H1 (cell line): ENCODE data around the gene GLT8D1. TPM values are rescaled to one million over a fixed set of nuclear protein-coding genes. Genes with fewer than 3 reads are reported as not detected.

Experiments used
- CTCF ChIA-PET: fragments of 300-600 bp; sonication (Branson Sonifier 250); formaldehyde crosslinking; loops from one replicate; lab custom pipeline; 2021; ENCODE audit not compliant: partially characterized antibody; lab: Charles Lee
- POLR2A ChIA-PET: fragments of 300-600 bp; sonication (Branson Sonifier 250); formaldehyde crosslinking; loops from one replicate; lab custom pipeline; 2021; ENCODE audit warnings: inconsistent platforms; ENCODE audit not compliant: partially characterized antibody; lab: Charles Lee
- DNase-seq, 2 experiments: peaks; one replicate each; pipeline versions ENCODE4 v3.0.0 to v3.0.0-alpha.2; 2010 to 2022; ENCODE audit warnings: low spot score in 2 of 2, low read depth in 1 of 2, mixed read lengths in 1 of 2
- FAIRE-seq: peaks from 2 replicates; lab custom pipeline; 2011; peaks lifted over from hg19 to GRCh38; lab: Jason Lieb, UNC
- H2AFZ ChIP-seq: 2 replicates; pipeline ENCODE4 v1.8.1; 2012; ENCODE audit warnings: low read length, inconsistent platforms
- H2AK5ac ChIP-seq: 2 replicates; pipeline ENCODE4 v1.6.1; 2013; ENCODE audit warnings: low read depth, low read length
- H2BK120ac ChIP-seq: replicated peaks from 2 replicates; pipeline ENCODE3; 2013; ENCODE audit warnings: low read depth, low read length, inconsistent platforms
- H2BK12ac ChIP-seq: 2 replicates; pipeline ENCODE4 v1.6.1; 2013; ENCODE audit warnings: low read depth, low read length
- H2BK15ac ChIP-seq: 2 replicates; pipeline ENCODE4 v1.6.1; 2013; ENCODE audit warnings: low read length
- H2BK20ac ChIP-seq: 2 replicates; pipeline ENCODE4 v1.6.1; 2013; ENCODE audit warnings: low read length
- H2BK5ac ChIP-seq: 2 replicates; pipeline ENCODE4 v1.6.1; 2013; ENCODE audit warnings: low read depth, low read length
- H3K14ac ChIP-seq: 2 replicates; pipeline ENCODE4 v1.6.1; 2013; ENCODE audit warnings: inconsistent platforms; ENCODE audit not compliant: insufficient read length
- H3K18ac ChIP-seq: 2 replicates; pipeline ENCODE4 v1.6.1; 2013; ENCODE audit warnings: low read length; ENCODE audit errors: extremely low read depth
- H3K23ac ChIP-seq: 2 replicates; pipeline ENCODE4 v1.6.1; 2013; ENCODE audit warnings: inconsistent platforms; ENCODE audit not compliant: insufficient read length
- H3K23me2 ChIP-seq: 2 replicates; pipeline ENCODE4 v1.6.1; 2013; ENCODE audit warnings: low read depth, low read length
- H3K27ac ChIP-seq: 2 replicates; pipeline ENCODE4 v1.6.1; 2011; ENCODE audit warnings: low read depth, low read length, inconsistent platforms
- H3K27me3 ChIP-seq, 4 experiments: replicated peaks in 1 of 4; 1 replicate in 1 of 4; 2 replicates in 3 of 4; pipeline versions ENCODE4 v1.6.1 to v1.8.1; 2011 to 2013; ENCODE audit warnings: low read length in 3 of 4, mild to moderate bottlenecking in 3 of 4, inconsistent platforms in 2 of 4, mixed read lengths in 2 of 4, moderate library complexity in 1 of 4; ENCODE audit not compliant: control insufficient read depth in 3 of 4, insufficient read depth in 3 of 4; ENCODE audit errors: extremely low read depth in 1 of 4
- H3K36me3 ChIP-seq, 4 experiments: 2 replicates each; pipeline versions ENCODE4 v1.6.1 to v1.8.1; 2011 to 2013; ENCODE audit warnings: mild to moderate bottlenecking in 4 of 4, low read length in 3 of 4, moderate library complexity in 2 of 4, control low read depth in 1 of 4, inconsistent platforms in 1 of 4; ENCODE audit not compliant: insufficient read depth in 4 of 4, control insufficient read depth in 2 of 4
- H3K4ac ChIP-seq: replicated peaks from 2 replicates; pipeline ENCODE3; 2013; ENCODE audit warnings: low read length, low read depth, mixed read lengths, inconsistent platforms; ENCODE audit not compliant: insufficient read length
- H3K4me1 ChIP-seq, 4 experiments: replicated peaks in 1 of 4; 1 replicate in 1 of 4; 2 replicates in 3 of 4; pipeline versions ENCODE4 v1.6.1 to v1.8.1; 2011 to 2013; ENCODE audit warnings: low read length in 3 of 4, inconsistent platforms in 2 of 4, mixed read lengths in 1 of 4; ENCODE audit not compliant: insufficient read depth in 4 of 4, control insufficient read depth in 3 of 4
- H3K4me2 ChIP-seq, 2 experiments: 2 replicates each; pipeline versions ENCODE4 v1.6.1 to v1.8.1; 2011 to 2013; ENCODE audit warnings: low read depth in 2 of 2, low read length in 2 of 2, control low read depth in 1 of 2, inconsistent platforms in 1 of 2, mild to moderate bottlenecking in 1 of 2; ENCODE audit not compliant: insufficient read depth in 1 of 2
- H3K4me3 ChIP-seq, 4 experiments: fragments of 200-600, 300-600 bp in 1 of 4; sonication (generic), shearing (Covaris generic), sonication (Bioruptor Twin) in 1 of 4; 2 replicates each; pipeline versions ENCODE4 v1.5.1 to v1.8.1; 2011 to 2016; ENCODE audit warnings: low read length in 4 of 4, low read depth in 3 of 4, control low read depth in 2 of 4, inconsistent platforms in 2 of 4, mild to moderate bottlenecking in 2 of 4, mixed read lengths in 1 of 4, moderate library complexity in 1 of 4; ENCODE audit not compliant: insufficient read depth in 2 of 4; ENCODE audit errors: extremely low read depth in 1 of 4
- H3K56ac ChIP-seq: replicated peaks from 2 replicates; pipeline ENCODE3; 2013; ENCODE audit warnings: low read depth, mild to moderate bottlenecking, mixed read lengths, low read length, inconsistent platforms; ENCODE audit not compliant: insufficient read length
- H3K79me1 ChIP-seq: 2 replicates; pipeline ENCODE4 v1.6.1; 2013; ENCODE audit warnings: low read depth, low read length, control low read depth
- H3K79me2 ChIP-seq, 2 experiments: 2 replicates each; pipeline versions ENCODE4 v1.6.1 to v1.8.1; 2012 to 2013; ENCODE audit warnings: low read length in 2 of 2, mild to moderate bottlenecking in 2 of 2, inconsistent platforms in 1 of 2; ENCODE audit not compliant: insufficient read depth in 2 of 2, control insufficient read depth in 1 of 2
- H3K9ac ChIP-seq, 4 experiments: replicated peaks in 1 of 4; 1 replicate in 1 of 4; 2 replicates in 3 of 4; pipeline versions ENCODE4 v1.6.1 to v1.8.1; 2011 to 2013; ENCODE audit warnings: low read depth in 3 of 4, low read length in 3 of 4, control low read depth in 2 of 4, mild to moderate bottlenecking in 2 of 4, moderate library complexity in 2 of 4, inconsistent platforms in 1 of 4; ENCODE audit errors: extremely low read depth in 1 of 4
- H3K9me3 ChIP-seq, 2 experiments: 2 replicates each; pipeline versions ENCODE4 v1.6.1 to v1.8.1; 2012 to 2013; ENCODE audit warnings: mild to moderate bottlenecking in 2 of 2, moderate library complexity in 2 of 2, control low read depth in 1 of 2, inconsistent platforms in 1 of 2, low read depth in 1 of 2, low read length in 1 of 2, mixed read lengths in 1 of 2; ENCODE audit not compliant: insufficient read depth in 2 of 2
- H4K20me1 ChIP-seq, 2 experiments: replicated peaks in 1 of 2; 2 replicates each; pipeline versions ENCODE3 to v1.8.1; 2011 to 2013; ENCODE audit warnings: inconsistent platforms in 2 of 2, low read length in 2 of 2, mild to moderate bottlenecking in 1 of 2; ENCODE audit not compliant: insufficient read depth in 2 of 2, control insufficient read depth in 1 of 2
- H4K5ac ChIP-seq: 2 replicates; pipeline ENCODE4 v1.6.1; 2013; ENCODE audit warnings: low read length, low read depth, mixed read lengths, inconsistent platforms; ENCODE audit not compliant: insufficient read length
- H4K8ac ChIP-seq: 2 replicates; pipeline ENCODE4 v1.8.0; 2013; ENCODE audit warnings: mild to moderate bottlenecking, moderate library complexity, low read length, inconsistent platforms; ENCODE audit not compliant: insufficient read depth; ENCODE audit errors: extremely low read depth
- H4K91ac ChIP-seq: replicated peaks from 2 replicates; pipeline ENCODE3; 2013; ENCODE audit warnings: low read length, mixed read lengths, inconsistent platforms; ENCODE audit not compliant: insufficient read length
- ASH2L ChIP-seq: fragments of 200-600, 300-600 bp; sonication (generic); IDR thresholded peaks from one replicate; pipeline ENCODE4 v1.7.1; 2017; ENCODE audit warnings: low read length
- ATF3 ChIP-seq: IDR thresholded peaks from 2 replicates; pipeline ENCODE4 v1.6.1; 2011; ENCODE audit warnings: low read depth, mild to moderate bottlenecking, low read length; ENCODE audit not compliant: insufficient read depth
- CTCF ChIP-seq, 3 experiments: IDR thresholded peaks; 1 replicate in 2 of 3; 2 replicates in 1 of 3; pipeline versions ENCODE4 v1.5.1 to v1.6.1; 2011; ENCODE audit warnings: low read length in 3 of 3, mild to moderate bottlenecking in 3 of 3, inconsistent platforms in 2 of 3, low read depth in 1 of 3, moderate library complexity in 1 of 3; ENCODE audit not compliant: insufficient read depth in 1 of 3; ENCODE audit errors: control extremely low read depth in 1 of 3
- EGR1 ChIP-seq: IDR thresholded peaks from 2 replicates; pipeline ENCODE4 v1.6.1; 2011; ENCODE audit warnings: low read depth, low read length, borderline replicate concordance
- POU5F1 ChIP-seq: IDR thresholded peaks from 2 replicates; pipeline ENCODE4 v1.6.1; 2011; ENCODE audit warnings: low read depth, mild to moderate bottlenecking, low read length, moderate library complexity
- RAD21 ChIP-seq, 2 experiments: IDR thresholded peaks in 1 of 2; conservative IDR thresholded peaks in 1 of 2; 2 replicates each; pipeline ENCODE4 v1.6.1; 2011; ENCODE audit warnings: low read depth in 2 of 2, low read length in 2 of 2, improper control_type of control experiment in 1 of 2, inconsistent platforms in 1 of 2, mild to moderate bottlenecking in 1 of 2, moderate library complexity in 1 of 2
- TAF7 ChIP-seq: optimal IDR thresholded peaks from 2 replicates; pipeline ENCODE3; 2011; ENCODE audit warnings: low read depth, mild to moderate bottlenecking, inconsistent platforms, low read length, moderate library complexity, borderline replicate concordance
- WGBS, 2 experiments: shearing (Covaris generic) in 1 of 2; methylation state at CpG; one replicate each; pipeline versions ENCODE4 v1.1.6 to v1.1.7; 2013 to 2015; ENCODE audit warnings: low lambda C conversion rate in 2 of 2, mixed read lengths in 2 of 2, inconsistent platforms in 1 of 2, low coverage in 1 of 2, missing lambda C conversion rate in 1 of 2; ENCODE audit not compliant: insufficient replicate concordance in 2 of 2, insufficient coverage in 1 of 2, insufficient read length in 1 of 2; ENCODE audit errors: extremely low coverage in 1 of 2, missing lambda C conversion rate in 1 of 2; 5-methylcytosine and 5-hydroxymethylcytosine counted together
- polyA plus RNA-seq, 7 experiments: library from polyadenylated mRNA; depleted of rRNA in 3 of 7; stranded (reverse) in 5 of 7; unstranded in 2 of 7; fragments of >200 nt in 5 of 7; fragments of 200-250 nt in 2 of 7; gene quantifications; 1 replicate in 5 of 7; 2 replicates in 1 of 7; 4 replicates in 1 of 7; pipeline versions ENCODE4 v1.2.1 to v1.2.3, GENCODE V29; 2011 to 2013; ENCODE audit warnings: missing spikeins in 2 of 7, mixed read lengths in 2 of 7
- total RNA-seq: library from RNA; stranded (reverse); fragmentation: NEBNext Ultra II Directional; extraction: Animal tissue kit (Norgen Biotek cat#: 25700); gene quantifications from 2 replicates; pipeline ENCODE4 v1.2.1, GENCODE V29; 2021
- TF ChIP-seq, protein P1 (sequence below): IDR thresholded peaks from 2 replicates; pipeline ENCODE4 v1.6.1; 2012; ENCODE audit warnings: inconsistent platforms

The GLT8D1 gene
- total and polyA plus RNA-seq, 2 of the 8 experiments (the other 6 are each of a cell fraction or from before 2014, with no cell fraction given) = 29.0 to 33.6 TPM

DNA sequence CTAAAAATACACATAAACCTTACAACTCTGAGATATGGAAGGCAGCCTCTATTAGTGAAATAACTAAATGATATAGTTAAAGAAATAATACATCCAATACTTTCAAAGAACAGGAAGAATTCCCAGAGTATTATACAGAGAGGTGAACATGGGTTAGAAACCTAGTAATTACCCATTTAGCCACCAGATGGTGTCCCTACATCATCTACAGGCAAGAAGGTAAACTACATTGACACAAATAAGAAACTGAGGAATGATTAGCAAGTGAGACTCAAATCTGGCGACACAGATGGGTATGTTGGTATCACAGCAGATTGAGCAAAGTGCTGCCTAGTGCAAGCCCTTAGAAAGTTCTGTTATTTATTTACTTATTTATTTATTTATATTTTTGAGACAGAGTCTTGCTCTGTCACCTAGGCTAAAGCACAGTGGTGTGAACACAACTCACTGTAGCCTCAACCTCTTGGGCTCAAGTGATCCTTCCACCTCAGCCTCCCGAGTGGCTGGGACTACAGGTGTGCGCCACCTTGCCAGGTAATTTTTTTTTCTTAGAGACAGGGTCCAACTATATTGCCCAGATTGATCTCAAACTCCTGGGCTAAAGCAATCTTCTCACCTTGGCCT is 36.9 kb upstream of the GLT8D1 start:
- ChIA-PET CTCF (interaction anchor here (0.6 to 1.5 kb wide), 6 partner anchors 11 to 141 kb away, joined by 3 to 4 read pairs (median 4); no protein-coding TSS in a partner anchor), POLR2A (interaction anchor here (0.8 to 1.4 kb wide), 2 partner anchors 37 to 45 kb away, joined by 3 to 5 read pairs; partner anchors contain the start of genes GLT8D1 and SPCS1)
- Histone ChIP-seq H3K9ac (no peak overlapping the region), H4K5ac (no peak overlapping the region), H4K91ac (no peak overlapping the region), H3K4ac (no peak overlapping the region), H2BK15ac (no peak overlapping the region), H3K27ac (no peak overlapping the region), H3K79me1 (no peaks in the 10 kb centered on the region), H4K20me1 (peaks cover 0 to 4% of the 10 kb centered on the region in 2 experiments), H2BK120ac (no peak overlapping the region), H3K9me3 (no peaks in the 10 kb centered on the region), H3K36me3 (peaks cover 10 to 65% (median 48%) of the 10 kb centered on the region in 4 experiments; a peak in 7 of 8 replicates), H3K18ac (no peak overlapping the region), H2BK5ac (no peak overlapping the region), H3K4me2 (no peak overlapping the region), H4K8ac (no peak overlapping the region), H3K56ac (no peak overlapping the region), H3K79me2 (no peaks in the 10 kb centered on the region), H2AK5ac (no peak overlapping the region), H2BK12ac (no peak overlapping the region), H2BK20ac (no peak overlapping the region), H3K4me1 (no peaks in the 10 kb centered on the region), H3K14ac (no peak overlapping the region), H3K23me2 (no peaks in the 10 kb centered on the region), H3K27me3 (no peaks in the 10 kb centered on the region), H2AFZ (no peak overlapping the region), H3K23ac (no peak overlapping the region), H3K4me3 (no peak overlapping the region)
- WGBS, 2 experiments = 92% methylated on average over 3 of the region's 3 CpGs; no CpG with 5 or more reads in 1 of the 2 experiments
- FAIRE-seq (no peak), DNase-seq (no peak)
- TF ChIP-seq ATF3 = no peak
- TF ChIP-seq ASH2L = no peak
- no peak for TF ChIP-seq EGR1
- no peak for TF ChIP-seq TAF7
- TF ChIP-seq CTCF (IDR thresholded peaks at IDR 0.05; ENCODE audit: control extremely low read depth in 1 of 3, insufficient read depth in 1 of 3, low read depth in 1 of 3, low read length in 3 of 3) = peak in 2 of 3 experiments; percentile 44 to 49; a peak in 2 of 4 replicates
- no peak for TF ChIP-seq POU5F1
- TF ChIP-seq RAD21 (IDR thresholded peaks at IDR 0.05 in 1 of 2, conservative IDR thresholded peaks at IDR 0.05 in 1 of 2; ENCODE audit: low read depth in 2 of 2, low read length in 2 of 2) = peak; percentile 65 to 68
- TF ChIP-seq, protein P1, sequence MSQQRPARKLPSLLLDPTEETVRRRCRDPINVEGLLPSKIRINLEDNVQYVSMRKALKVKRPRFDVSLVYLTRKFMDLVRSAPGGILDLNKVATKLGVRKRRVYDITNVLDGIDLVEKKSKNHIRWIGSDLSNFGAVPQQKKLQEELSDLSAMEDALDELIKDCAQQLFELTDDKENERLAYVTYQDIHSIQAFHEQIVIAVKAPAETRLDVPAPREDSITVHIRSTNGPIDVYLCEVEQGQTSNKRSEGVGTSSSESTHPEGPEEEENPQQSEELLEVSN = no peak
